HG02943 (cell line): ENCODE measurements around the gene PBX3.

Source experiments
- ATAC-seq: cut with Tn5 transposase; IDR thresholded peaks from one replicate; pipeline ENCODE4 v1.9.1; 2021; ENCODE audit warnings: mild to moderate bottlenecking, low read depth, moderate library complexity; ENCODE audit not compliant: unreplicated experiment

Gene PBX3

DNA sequence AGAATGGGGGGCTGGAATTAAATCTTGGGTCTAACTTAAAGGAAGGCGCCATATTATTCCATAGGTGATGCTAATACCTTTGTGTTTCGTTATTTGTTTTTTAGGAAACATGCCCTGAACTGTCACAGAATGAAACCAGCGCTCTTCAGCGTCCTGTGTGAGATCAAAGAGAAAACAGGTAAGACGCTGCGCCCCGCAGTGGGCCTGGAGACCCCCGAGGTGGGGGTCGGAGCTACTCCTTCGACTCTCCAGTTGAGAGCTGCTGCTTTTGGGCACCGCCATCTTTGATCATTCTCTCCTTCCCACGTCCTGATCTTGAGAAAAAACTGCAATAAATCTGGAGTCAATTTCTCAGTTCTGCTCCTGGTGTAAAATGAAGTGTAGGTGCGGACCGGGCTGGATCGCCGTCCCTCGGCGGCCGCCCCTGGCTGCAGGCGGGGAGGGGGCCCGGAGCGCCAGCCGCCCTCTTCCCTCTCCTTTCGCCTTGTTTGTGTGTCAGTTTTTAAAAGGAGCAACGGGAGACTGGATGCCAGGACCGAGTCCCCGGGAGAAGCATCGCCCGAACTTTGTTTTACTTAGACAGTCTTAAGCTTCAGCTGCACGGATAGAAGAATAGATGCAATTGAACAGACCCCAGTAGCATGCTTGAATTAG, 1.4 kb downstream of the PBX3 start:
- ATAC-seq, result no peak

- no peak for ATAC-seq
These were observed 2.2 kb downstream of the PBX3 start for GRCh38 chr9:125749287-125749935.

DNA sequence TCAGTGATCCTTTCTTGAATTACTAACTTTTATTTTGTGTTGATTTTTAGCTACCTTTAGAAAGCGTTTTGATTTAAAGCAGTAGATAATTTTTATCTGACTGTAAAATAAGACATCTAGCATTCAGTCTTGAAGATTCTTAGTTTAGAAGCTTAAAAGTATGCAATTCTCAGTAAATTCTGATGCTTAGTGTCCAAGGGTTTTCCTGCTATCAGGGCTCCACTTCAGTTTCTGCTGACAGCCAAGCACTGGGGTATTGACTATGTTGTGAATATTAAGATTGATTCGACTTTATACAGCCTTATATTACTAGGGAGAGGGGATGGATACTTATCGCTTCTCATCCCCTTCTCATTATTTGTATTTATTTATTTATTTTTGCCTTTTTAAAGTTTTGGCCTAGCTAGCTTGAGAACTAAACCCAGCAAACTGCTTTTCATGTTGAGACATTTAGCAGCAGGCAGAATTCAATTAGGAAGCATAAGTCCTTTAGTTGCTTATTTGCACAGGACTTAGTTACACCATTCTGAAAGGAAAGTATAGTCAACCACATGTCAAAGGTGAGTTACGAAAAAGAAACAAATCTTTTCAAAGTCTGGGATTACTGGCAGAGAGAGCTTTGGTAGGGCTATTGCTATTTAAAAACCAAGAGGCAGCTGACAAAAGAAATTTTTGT, 2.9 kb downstream of the PBX3 start:
- no peak for ATAC-seq

DNA sequence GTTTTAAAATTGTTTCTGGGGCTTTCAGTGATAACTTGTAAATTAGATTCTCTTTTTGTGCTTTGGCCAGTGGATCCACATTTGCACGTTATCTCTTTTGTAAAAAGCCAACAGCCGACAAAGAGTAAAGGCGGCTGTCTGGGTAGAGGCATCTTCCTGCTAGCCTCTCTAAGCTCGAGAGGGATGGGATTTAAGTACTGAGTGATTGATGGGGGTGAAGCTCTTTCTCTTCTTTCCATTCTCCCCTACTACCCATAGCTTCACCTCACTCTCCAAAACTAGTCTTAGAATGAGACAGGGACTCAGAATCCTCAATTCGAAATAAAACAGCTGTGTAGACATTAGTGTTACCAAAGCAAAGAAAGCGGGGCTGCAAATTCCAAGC, 3.4 kb downstream of the PBX3 start:
- ATAC-seq, result no peak

DNA sequence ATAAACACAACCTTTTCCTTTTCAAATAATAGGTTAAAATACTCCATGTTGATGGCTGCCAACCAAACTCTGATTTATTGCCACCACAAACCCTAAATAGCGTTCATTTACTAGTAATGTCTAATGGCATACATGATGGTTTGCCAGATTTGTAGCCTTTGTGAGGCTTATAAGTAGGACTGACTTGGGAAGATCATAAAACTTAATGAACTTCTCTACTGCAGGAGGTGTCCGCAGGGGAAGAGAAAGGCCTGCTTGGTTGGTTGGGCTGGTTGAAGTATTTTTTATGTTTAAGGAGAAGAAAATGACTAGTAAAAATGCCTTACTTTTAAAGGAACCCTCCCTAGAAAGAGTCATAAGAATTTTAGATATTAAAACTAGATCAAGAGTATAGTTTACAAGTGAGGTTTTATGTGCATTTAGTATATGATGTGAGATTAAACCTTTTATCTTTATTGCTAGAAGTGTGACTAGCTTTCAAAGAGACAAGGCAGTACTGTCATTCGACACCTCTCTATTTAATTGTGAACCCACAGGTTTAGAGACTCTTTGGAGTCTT, 5.0 kb downstream of the PBX3 start:
- ATAC-seq, result no peak

DNA sequence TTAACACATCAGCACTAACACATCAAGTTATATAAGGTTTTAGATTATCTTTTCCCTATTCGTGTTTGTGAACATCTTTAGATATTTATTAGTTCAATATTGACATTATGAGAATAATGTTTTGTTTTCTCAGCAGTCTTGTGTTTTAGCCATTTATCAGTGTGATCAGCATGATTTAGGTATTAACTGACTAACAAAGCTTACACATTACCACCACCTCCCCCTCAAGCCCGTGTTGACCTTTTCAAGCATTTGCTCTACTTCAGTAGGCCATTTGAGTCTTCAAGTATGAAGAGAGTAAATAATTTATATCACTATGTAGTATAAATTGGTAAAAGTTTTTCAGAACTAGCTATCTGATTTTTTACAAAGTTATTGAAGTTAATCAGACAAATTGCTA, 6.9 kb downstream of the PBX3 start:
- ATAC-seq, result no peak

DNA sequence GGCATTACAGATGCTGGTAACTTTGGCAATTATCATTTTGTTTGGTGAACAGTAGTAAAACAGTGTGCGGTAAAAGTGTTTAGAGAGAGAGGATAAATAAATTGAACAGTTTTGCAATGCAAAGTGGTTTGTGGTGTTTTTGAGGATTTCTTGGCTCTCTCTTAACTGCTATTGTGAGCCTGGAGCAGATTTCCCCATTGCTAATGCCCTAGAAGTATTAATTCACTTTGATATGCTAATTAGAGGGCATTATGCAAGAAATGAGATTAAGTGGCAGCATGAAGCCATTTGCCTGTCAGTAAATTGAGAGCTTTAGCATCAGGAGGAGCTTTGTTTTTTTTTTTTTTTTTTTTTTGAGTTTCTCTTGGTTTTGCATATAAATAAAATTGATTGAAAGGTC, 8.2 kb downstream of the PBX3 start:
- ATAC-seq, result no peak

- ATAC-seq, result no peak
These were observed 9.3 kb downstream of the PBX3 start for GRCh38 chr9:125756518-125756917.

- ATAC-seq, result no peak
These were observed 10.7 kb downstream of the PBX3 start for GRCh38 chr9:125757834-125758233.

DNA sequence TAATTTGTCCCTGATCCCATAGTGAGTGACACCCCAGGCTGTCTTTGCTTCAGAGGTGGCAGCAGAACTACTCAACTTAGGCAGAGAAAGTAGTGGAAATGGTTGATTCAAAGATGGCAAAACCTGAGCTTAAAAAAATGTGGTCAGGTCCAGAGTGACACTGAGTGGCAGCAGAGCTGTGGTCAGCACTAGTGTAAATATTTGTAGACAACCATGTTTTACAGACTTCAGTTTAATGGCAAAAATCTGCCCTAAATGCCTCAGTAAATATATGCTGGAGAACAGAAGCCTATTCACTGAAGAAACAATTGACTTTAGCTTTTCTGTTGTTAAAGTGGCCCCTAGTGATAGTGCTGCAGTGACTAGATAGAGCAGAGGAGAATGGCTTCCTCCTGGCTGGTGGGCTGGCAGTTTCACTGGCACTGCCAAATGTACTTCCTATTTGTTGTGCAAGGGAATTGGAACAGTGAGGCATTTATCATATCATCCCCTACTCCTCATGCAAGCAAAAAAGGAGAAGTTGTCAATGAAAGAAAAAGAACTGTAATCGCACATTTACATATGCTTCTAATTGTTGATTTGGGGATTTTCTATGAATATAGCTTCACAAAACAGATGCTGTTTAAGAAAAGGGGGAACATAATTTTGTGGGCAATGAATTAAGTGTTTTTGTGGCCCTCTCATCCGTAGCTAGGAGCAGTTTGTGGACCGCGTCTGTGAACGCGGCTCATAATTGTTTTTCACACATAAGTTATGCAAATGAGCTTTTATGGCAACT, 12.0 kb downstream of the PBX3 start:
- ATAC-seq, result no peak

- ATAC-seq, result no peak
These were observed 12.6 kb downstream of the PBX3 start for GRCh38 chr9:125759764-125760129.

GRCh38 chr9:125760537-125760936, 13.4 kb downstream of the PBX3 start:
- no peak for ATAC-seq

- no peak for ATAC-seq
These were observed 14.7 kb downstream of the PBX3 start for GRCh38 chr9:125761676-125762450.

DNA sequence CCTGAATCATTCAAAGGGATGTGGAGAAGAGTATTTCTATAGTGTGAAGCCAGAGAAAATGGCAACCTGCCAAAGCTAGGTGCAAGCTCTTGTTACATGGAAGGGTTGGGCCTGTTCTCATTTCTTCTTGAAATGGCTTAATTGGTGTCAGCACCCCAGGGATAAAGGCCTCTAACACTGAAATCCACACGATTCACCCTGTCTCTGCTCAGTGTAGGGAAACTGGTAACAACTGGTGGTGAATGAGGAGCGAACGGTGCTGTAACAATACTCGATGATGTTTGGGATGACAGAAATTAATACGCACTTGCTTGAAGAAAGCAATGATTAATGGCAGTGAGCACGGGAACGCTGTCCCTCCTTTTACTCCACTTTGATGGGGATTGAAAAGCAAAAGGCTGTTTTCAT, 16.2 kb downstream of the PBX3 start:
- no peak for ATAC-seq

DNA sequence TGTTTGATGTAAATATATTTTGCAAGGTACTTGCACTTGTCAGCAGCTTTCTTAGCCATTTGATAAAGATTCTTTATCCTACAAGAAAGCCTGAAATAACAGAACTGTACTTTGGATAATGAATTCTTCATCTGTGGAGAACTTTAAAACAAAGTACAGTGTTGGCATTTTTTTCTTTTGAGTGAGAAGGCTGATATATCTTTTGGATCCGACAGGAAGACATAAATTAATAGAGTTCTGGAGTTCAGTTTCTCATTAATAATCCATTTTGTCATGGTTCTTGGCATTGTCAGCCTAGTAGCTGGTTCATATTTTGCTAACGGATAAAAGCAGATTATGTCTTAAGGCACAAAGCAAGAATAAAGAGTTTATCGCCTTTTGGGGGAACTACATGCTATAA, 17.0 kb downstream of the PBX3 start:
- ATAC-seq, result no peak

DNA sequence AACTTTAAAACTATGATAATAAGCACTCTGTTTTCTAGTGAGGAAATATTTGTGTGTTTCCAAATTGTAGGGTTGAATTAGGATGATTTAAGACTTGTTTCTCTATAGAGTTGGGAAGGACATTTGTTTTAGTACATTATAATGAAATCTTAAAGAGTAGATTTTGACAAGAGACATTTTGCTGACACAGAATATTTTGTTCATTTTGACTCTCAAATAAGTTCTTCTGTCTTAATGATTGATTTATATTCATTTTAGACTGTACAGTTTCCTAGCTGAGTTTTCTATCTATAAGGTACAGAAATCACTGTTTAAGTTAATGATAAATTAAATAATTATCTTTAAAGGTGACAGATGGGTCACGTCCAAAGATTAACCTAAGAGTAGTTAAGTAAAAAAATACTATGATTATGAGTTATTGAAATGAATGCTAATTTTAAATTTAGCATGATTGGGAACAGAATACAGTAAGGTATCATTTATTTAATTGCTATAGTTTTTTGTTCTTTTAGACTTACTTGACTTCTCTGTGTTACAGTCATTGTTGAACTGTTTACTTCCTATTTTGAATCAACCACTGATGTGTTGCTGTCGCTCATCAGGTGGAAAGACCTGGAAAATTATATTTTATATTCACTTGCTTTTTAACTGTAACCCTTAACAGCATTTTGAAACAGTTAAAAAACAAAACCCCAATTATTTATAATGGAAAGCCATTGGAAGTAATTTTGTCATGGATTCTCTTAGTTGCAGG, 19.5 kb downstream of the PBX3 start:
- no peak for ATAC-seq

DNA sequence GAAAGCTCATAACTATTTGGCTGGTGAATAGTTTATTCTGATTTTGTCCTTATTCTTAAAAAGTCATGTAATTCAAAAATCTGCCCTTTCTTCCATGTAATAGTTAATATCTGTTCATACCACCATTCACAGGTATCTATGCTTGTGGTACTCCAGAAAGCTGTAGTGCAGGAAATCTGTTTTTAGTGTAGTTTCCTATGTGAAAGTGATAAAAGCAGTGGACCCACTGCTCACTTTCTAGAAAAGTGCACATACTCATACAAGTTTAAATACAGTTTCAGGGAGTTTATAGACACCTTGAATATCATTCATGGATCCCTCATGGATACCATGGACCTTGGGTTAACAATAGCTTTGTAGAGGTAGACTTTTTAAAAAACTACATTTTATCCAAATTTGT, 20.2 kb downstream of the PBX3 start:
- ATAC-seq, result no peak

GRCh38 chr9:125768803-125769202, 21.6 kb downstream of the PBX3 start:
- no peak for ATAC-seq

- no peak for ATAC-seq
These were observed 23.9 kb downstream of the PBX3 start for GRCh38 chr9:125771037-125771436.

- no peak for ATAC-seq
These were observed 25.6 kb downstream of the PBX3 start for GRCh38 chr9:125772740-125773139.
